Keratinocyte (primary cell): Measurements from ENCODE around the gene COMMD9. TPM values are rescaled to one million over a fixed set of nuclear protein-coding genes. Genes with fewer than 3 reads are reported as not detected.

ENCODE experiments used
- DNase-seq: peaks from one replicate; pipeline ENCODE4 v3.0.0-alpha.2; 2011; ENCODE audit warnings: low read depth, missing footprints, low spot score
- FAIRE-seq: peaks from 2 replicates; lab custom pipeline; 2011; peaks lifted over from hg19 to GRCh38; lab: Jason Lieb, UNC
- H2AFZ ChIP-seq: 2 replicates; pipeline ENCODE4 v1.6.0; 2012; ENCODE audit warnings: low read length, control low read depth, inconsistent platforms; ENCODE audit not compliant: control insufficient read depth
- H3K27ac ChIP-seq: 2 replicates; pipeline ENCODE4 v1.5.1; 2011; ENCODE audit warnings: low read length; ENCODE audit not compliant: control insufficient read depth, insufficient read depth
- H3K27me3 ChIP-seq: 3 replicates; pipeline ENCODE4 v1.6.0; 2011; ENCODE audit warnings: low read length; ENCODE audit not compliant: control insufficient read depth, insufficient read depth; ENCODE audit errors: extremely low read depth
- H3K36me3 ChIP-seq, 2 experiments: 2 replicates in 1 of 2; 3 replicates in 1 of 2; pipeline ENCODE4 v1.5.1; 2011; ENCODE audit warnings: low read length in 2 of 2, mild to moderate bottlenecking in 1 of 2; ENCODE audit not compliant: control insufficient read depth in 2 of 2, insufficient read depth in 2 of 2; ENCODE audit errors: extremely low read depth in 1 of 2
- H3K4me1 ChIP-seq: 3 replicates; pipeline ENCODE4 v1.5.1; 2011; ENCODE audit warnings: low read length; ENCODE audit not compliant: control insufficient read depth, insufficient read depth; ENCODE audit errors: extremely low read depth
- H3K4me2 ChIP-seq: 3 replicates; pipeline ENCODE4 v1.6.0; 2011; ENCODE audit warnings: low read depth, low read length; ENCODE audit not compliant: control insufficient read depth, insufficient read depth; ENCODE audit errors: extremely low read depth
- H3K4me3 ChIP-seq, 3 experiments: fragments of 200-600 bp in 1 of 3; sonication (generic) in 1 of 3; 2 replicates in 2 of 3; 3 replicates in 1 of 3; pipeline ENCODE4 v1.5.1; 2011 to 2016; ENCODE audit warnings: low read length in 3 of 3, mild to moderate bottlenecking in 3 of 3, control low read depth in 2 of 3, inconsistent platforms in 1 of 3, low read depth in 1 of 3, mixed read lengths in 1 of 3, mixed run types in 1 of 3, moderate library complexity in 1 of 3; ENCODE audit not compliant: control insufficient read depth in 2 of 3, insufficient read depth in 2 of 3; ENCODE audit errors: extremely low read depth in 1 of 3
- H3K79me2 ChIP-seq: 2 replicates; pipeline ENCODE4 v1.6.0; 2012; ENCODE audit warnings: low read length; ENCODE audit not compliant: control insufficient read depth, insufficient read depth
- H3K9ac ChIP-seq: 3 replicates; pipeline ENCODE4 v1.6.0; 2011; ENCODE audit warnings: low read length; ENCODE audit not compliant: control insufficient read depth, insufficient read depth; ENCODE audit errors: extremely low read depth
- H3K9me1 ChIP-seq: 3 replicates; pipeline ENCODE4 v1.6.0; 2011; ENCODE audit warnings: low read length; ENCODE audit not compliant: control insufficient read depth, insufficient read depth; ENCODE audit errors: extremely low read depth
- H3K9me3 ChIP-seq: 2 replicates; pipeline ENCODE4 v1.5.1; 2012; ENCODE audit warnings: low read depth, low read length; ENCODE audit not compliant: control insufficient read depth
- H4K20me1 ChIP-seq: 3 replicates; pipeline ENCODE4 v1.6.0; 2011; ENCODE audit warnings: low read length; ENCODE audit not compliant: control insufficient read depth, insufficient read depth; ENCODE audit errors: extremely low read depth
- EZH2 ChIP-seq: IDR thresholded peaks from one replicate; pipeline ENCODE4 v1.6.1; 2012; ENCODE audit warnings: inconsistent platforms, mild to moderate bottlenecking, low read length, moderate library complexity
- dilution Hi-C: fragments of 300-500 bp; cut with MboI; formaldehyde crosslinking; loops from one replicate; pipeline ENCODE4 v1.7.0; 2020; ENCODE audit warnings: low sequenced_read_pairs; ENCODE audit not compliant: extremely low pct_ligation_motif_present
- polyA plus RNA-seq, 5 experiments: library from polyadenylated mRNA; depleted of rRNA in 3 of 5; stranded (reverse) in 3 of 5; stranded (forward) in 1 of 5; unstranded in 1 of 5; fragments of >200 nt; gene quantifications; 1 replicate in 1 of 5; 2 replicates in 3 of 5; 3 replicates in 1 of 5; pipeline versions ENCODE4 v1.2.1 to v1.2.3, GENCODE V29; 2011 to 2012; ENCODE audit warnings: missing spikeins in 2 of 5, low read depth in 1 of 5, low replicate concordance in 1 of 5
- TF ChIP-seq, protein P1 (sequence below), 3 experiments: IDR thresholded peaks in 1 of 3; conservative IDR thresholded peaks in 1 of 3; optimal IDR thresholded peaks in 1 of 3; 2 replicates in 2 of 3; 3 replicates in 1 of 3; pipeline versions ENCODE3 to v1.5.1; 2011; ENCODE audit warnings: low read length in 3 of 3, mild to moderate bottlenecking in 3 of 3, moderate library complexity in 2 of 3, control low read depth in 1 of 3, inconsistent platforms in 1 of 3; ENCODE audit not compliant: insufficient read depth in 2 of 3; ENCODE audit errors: extremely low read depth in 1 of 3

Gene COMMD9
- polyA plus RNA-seq, 1 donor (not counting 4 experiments of a cell fraction or from before 2014, with no cell fraction given): 52.6 TPM

DNA sequence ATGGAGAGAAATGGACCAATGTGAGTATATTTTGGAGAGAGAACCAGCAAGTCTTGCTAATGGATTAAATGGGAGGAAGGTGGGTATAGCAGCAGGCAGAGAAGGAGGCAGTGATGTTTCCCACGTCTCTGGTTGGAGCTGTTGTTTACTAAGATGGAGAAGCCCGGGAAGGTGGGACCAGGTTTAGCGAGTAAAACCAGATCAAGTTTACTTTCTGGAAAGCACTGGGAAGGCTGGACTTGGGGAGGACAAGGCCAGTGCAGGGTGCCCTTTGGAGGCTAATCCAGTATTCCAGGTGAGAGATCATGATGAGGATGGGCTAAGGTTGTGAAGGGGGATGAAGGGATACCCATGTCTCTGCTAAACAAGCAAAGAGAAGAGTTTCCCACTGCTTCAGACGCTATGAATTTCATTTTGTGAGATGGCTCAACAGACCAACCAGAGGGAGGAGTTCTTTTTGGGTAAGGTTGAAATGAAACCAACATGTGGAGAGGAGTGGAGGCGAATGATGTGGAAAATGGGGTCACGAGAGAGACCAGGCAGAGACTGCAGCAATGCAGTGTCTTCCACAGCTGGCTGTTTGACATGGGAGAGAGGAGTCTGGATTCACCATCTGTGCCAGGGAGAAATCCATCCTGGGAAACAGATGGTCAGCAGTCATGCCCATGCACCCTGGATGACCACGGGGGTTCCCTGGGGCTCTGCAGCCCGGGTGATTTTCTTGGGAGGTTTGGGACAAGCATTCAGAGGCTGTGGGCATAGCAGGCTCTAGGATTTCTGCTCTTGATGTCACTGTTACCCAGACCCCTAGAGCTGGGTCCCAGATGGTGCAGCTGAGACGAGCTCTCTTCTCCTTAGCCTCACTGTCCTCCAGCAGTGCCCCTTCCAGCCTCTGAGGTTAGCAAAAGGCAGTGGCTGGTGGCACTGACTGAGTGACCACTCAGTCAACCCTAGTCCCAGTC is 24.9 kb downstream of the COMMD9 start:
- Histone ChIP-seq H4K20me1 (no peaks in the 10 kb centered on the region), H3K4me1 (no peaks in the 10 kb centered on the region), H3K4me3 (no peak overlapping the region), H3K27me3 (no peaks in the 10 kb centered on the region), H3K9me1 (no peaks in the 10 kb centered on the region), H3K27ac (no peak overlapping the region), H3K36me3 (no peaks in the 10 kb centered on the region), H3K9ac (no peak overlapping the region), H2AFZ (no peak overlapping the region), H3K79me2 (no peaks in the 10 kb centered on the region), H3K9me3 (no peaks in the 10 kb centered on the region), H3K4me2 (no peak overlapping the region)
- DNase-seq: no peak
- no peak for TF ChIP-seq EZH2
- TF ChIP-seq, protein P1, sequence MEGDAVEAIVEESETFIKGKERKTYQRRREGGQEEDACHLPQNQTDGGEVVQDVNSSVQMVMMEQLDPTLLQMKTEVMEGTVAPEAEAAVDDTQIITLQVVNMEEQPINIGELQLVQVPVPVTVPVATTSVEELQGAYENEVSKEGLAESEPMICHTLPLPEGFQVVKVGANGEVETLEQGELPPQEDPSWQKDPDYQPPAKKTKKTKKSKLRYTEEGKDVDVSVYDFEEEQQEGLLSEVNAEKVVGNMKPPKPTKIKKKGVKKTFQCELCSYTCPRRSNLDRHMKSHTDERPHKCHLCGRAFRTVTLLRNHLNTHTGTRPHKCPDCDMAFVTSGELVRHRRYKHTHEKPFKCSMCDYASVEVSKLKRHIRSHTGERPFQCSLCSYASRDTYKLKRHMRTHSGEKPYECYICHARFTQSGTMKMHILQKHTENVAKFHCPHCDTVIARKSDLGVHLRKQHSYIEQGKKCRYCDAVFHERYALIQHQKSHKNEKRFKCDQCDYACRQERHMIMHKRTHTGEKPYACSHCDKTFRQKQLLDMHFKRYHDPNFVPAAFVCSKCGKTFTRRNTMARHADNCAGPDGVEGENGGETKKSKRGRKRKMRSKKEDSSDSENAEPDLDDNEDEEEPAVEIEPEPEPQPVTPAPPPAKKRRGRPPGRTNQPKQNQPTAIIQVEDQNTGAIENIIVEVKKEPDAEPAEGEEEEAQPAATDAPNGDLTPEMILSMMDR (optimal IDR thresholded peaks at IDR 0.05 in 1 of 3, IDR thresholded peaks at IDR 0.05 in 1 of 3, conservative IDR thresholded peaks at IDR 0.05 in 1 of 3; ENCODE audit: extremely low read depth in 1 of 3, insufficient read depth in 2 of 3, low read length in 3 of 3): no peak
- dilution Hi-C loops: no loop called here
- FAIRE-seq: no peak

- Histone ChIP-seq H3K4me3 (no peak overlapping the region), H3K9me1 (no peaks in the 10 kb centered on the region), H3K4me1 (peaks cover 11% of the 10 kb centered on the region), H3K36me3 (no peaks in the 10 kb centered on the region), H3K27ac (no peak overlapping the region), H3K79me2 (no peaks in the 10 kb centered on the region), H2AFZ (no peak overlapping the region), H4K20me1 (no peaks in the 10 kb centered on the region), H3K27me3 (no peaks in the 10 kb centered on the region), H3K9ac (no peak overlapping the region), H3K9me3 (peaks cover 2% of the 10 kb centered on the region), H3K4me2 (no peak overlapping the region)
- dilution Hi-C loops: no loop called here
- TF ChIP-seq EZH2: no peak
- TF ChIP-seq, protein P1 (optimal IDR thresholded peaks at IDR 0.05 in 1 of 3, IDR thresholded peaks at IDR 0.05 in 1 of 3, conservative IDR thresholded peaks at IDR 0.05 in 1 of 3; ENCODE audit: extremely low read depth in 1 of 3, insufficient read depth in 2 of 3, low read length in 3 of 3): no peak
- FAIRE-seq (no peak), DNase-seq (no peak)
These were observed 28.1 kb downstream of the COMMD9 start for GRCh38 chr11:36261094-36261493.
